GM21528 (cell line): ENCODE results near the gene EXOSC2.

Experiments used
- ATAC-seq: cut with Tn5 transposase; IDR thresholded peaks from one replicate; pipeline ENCODE4 v1.9.1; 2021; ENCODE audit warnings: mild to moderate bottlenecking, moderate library complexity; ENCODE audit not compliant: unreplicated experiment, low FRiP score

The EXOSC2 gene, protein sequence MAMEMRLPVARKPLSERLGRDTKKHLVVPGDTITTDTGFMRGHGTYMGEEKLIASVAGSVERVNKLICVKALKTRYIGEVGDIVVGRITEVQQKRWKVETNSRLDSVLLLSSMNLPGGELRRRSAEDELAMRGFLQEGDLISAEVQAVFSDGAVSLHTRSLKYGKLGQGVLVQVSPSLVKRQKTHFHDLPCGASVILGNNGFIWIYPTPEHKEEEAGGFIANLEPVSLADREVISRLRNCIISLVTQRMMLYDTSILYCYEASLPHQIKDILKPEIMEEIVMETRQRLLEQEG

DNA sequence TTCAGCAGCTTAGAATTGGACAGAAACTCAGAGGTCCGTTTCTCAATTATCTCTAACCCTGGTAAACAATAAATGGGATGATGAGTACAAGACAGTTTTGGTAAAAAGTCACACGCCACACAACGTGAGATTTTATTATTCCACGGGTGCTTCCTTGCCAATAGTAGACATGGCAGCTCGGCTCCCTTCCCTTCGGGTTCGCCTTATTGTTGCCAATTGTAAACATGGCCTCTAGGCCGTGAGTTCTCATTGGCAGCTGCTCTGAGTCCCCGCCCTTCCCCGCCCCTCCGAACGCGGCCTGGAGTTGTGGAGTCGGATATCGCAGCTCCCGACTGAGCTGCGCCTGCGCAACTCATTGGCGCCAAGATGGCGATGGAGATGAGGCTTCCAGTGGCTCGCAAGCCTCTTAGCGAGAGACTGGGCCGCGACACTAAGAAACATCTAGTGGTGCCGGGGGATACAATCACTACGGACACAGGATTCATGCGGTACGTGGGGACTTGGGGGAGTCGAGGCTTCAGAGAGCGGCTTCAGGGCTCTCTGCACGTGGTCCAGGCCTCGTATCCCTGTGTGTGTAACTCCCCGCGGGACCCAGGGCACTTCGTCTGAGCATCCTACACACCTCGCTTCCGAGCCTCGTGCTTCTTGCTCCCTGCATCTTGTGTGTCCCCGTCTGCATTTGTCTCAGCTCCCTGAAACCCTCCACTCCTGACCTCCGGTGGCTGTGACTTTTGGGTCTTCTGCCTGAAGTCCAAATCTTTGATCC lies at the start of gene EXOSC2:
Gene EXOSC2 (plus strand): TSS at position 355 of the 766 bp plus-strand sequence. CDS start 12 bp downstream, at position 367.
- peak; percentile 89 for ATAC-seq

DNA sequence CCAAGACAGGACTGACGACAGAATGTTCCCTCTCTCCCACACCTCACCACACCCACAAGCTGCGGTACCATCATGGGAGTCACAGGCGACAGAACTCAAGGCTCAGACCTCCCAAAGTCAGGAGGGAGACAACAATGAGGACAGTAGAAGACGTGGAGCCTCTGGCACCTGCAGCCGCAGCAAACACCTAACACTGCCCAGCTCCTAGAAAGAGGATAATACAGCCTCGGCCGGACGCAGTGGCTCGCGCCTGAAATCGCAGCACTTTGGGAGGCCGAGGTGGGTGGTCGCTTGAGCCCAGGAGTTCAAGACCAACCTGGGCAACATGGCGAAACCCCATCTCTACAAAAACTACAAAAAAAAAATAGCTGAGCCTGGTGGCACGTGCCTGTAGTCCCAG lies 42.4 kb upstream of the EXOSC2 start:
- no peak for ATAC-seq

DNA sequence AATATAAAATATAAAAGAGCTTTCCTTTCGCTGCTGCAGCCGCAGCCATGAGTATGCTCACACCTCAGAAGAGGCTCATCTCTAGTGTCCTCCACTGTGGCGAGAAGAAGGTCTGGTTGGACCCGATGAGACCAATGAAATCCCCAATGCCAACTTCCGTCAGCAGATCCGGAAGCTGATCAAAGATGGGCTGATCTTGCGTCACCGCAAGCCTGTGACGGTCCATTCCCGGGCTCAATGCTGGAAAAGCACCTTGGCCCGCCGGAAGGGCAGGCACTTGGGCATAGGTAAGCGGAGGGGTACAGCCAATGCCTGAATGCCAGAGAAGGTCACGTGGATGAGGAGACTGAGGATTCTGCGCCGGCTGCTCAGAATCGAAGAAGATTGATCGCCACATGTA lies 41.8 kb upstream of the EXOSC2 start:
- ATAC-seq: no peak

DNA sequence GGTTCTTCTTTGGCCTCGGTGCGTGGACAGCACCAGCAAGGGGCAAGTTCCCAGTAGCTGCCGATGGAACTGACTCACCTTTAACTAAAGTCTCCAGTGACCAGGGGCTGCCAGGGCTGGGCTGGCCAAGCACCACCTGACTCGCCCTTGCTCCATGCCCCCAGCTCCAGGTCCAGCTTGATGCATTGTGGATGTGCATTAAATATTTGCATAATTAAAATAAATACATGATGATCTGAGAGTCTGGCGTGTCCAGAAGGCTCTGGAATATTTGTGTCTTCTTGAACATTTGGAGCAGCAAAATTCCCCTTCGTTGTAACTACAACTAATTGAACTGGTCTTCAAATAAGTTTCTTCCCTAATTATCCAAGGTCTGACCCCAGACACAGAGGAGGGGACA lies 38.7 kb upstream of the EXOSC2 start:
- no peak for ATAC-seq

DNA sequence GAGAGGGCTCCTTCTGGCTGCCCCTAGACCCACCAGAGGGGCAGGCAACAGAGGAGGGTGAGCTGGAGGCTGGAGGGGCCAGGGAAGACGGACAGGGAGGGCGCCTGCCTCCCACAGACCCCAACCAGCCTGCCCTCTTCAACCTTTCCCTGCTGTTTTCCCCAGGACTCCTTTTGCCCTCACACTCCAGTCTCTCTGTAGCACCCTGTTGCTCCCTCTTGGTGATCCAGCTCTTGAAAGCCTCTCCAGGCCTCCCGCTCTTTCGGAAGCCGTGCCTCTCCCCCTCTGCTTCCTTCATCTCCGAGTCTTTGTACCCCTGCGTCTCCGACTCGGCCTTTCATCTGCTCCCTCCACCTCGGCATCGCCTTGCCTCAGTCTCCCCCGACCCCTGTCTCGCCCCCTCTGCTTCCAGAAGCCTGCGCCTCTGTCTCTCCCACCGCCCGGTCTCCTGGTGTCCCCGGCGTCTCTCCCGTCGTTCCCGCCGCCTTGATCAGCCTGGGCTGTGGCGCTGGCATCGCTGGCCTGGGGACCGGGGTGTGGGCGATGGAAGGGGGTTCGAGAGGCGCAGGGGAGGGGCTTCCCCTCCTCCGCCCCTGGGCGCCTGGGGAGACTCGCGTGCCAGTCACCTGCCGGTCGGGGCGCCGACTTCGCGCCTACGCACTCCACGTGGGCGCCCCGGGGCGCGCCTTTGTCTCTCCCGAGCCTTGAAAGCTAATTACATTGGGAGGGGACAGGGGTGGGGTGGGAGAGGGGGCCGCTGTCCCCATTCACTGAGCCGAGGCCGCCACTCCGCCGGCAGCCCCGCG lies 34.5 kb upstream of the EXOSC2 start:
- ATAC-seq: no peak

DNA sequence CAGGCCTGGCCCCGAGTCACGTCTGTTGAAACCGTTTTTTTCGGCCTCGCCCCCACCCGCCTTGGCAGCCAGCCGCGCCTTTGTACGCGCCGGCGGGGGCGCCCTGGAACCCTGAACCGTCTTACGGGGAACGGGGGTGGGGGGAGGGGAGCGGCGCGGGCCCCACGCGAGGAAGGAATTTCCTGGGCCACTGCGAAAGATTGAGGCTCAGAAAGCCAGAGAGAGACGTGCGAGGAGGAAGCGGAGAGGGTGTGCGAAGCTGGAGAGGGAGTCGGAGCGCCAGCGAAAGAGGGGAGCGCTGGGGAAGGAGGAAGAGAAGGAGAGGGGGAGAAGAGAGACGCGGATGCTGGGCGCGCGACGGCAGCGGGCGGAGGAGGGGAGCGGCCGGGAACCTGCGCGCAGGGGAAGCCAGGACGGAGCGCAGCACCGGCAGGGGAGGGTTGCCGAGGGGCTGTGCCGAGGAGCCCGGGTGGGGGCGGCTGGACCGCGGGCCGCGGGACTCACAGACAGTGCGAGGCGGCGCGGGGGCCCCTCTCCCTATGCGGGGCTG lies 33.8 kb upstream of the EXOSC2 start:
- ATAC-seq: no peak

DNA sequence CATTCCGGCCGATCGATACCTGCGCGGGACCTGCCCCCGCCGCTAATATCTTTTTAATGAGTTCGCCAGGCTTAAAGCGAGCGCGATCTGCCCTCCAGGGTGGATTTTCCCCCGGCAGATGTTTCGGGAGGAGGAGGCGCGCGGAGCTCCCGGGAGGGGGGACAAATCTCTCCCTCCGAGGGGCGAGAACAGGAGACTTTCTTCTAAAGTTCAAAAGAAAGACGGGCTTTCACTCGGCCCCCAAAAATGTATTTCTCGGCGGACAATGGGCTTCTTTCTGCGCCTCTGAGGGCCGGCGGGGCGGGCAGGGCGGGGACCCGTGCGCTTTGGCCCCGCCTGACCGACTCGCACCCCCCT lies 33.3 kb upstream of the EXOSC2 start:
- ATAC-seq: no peak

DNA sequence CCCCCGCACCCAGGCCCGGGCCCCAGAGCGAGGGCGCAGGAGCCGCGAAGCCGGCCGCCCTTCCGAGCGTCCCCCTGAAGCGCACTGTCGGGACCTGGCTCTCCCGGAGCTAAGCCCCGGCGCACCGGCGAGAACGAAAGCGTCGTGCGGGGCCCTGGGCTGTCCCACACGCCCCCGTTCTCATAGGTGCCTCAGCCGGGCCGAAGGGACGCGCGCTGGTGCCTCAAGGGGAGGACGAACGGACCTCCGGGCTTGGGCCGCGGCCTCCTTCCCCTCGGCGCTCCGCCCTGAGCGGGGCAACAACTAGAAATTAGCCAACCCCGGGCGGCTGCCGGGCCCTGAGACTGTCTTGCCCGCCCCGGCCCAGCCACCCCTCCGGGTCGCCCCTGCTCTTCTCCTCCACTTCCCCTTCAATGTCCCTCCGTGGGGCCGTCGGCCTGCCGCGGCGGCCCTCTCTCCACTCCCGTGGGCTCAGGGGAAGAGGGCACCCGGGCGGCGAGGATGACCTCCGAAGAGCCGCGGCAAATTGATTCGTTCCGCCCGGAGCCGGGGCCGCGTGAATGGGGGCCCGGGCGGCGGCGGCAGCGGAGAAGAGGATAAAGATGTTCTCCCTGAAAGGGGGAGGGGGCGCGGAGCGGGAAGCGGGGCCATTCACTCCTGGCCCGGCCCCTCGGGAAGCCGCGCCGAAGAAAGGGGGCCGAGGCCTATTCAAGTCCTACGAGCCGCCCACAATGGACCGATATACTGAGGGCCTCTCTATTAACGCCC lies 32.7 kb upstream of the EXOSC2 start:
- no peak for ATAC-seq

DNA sequence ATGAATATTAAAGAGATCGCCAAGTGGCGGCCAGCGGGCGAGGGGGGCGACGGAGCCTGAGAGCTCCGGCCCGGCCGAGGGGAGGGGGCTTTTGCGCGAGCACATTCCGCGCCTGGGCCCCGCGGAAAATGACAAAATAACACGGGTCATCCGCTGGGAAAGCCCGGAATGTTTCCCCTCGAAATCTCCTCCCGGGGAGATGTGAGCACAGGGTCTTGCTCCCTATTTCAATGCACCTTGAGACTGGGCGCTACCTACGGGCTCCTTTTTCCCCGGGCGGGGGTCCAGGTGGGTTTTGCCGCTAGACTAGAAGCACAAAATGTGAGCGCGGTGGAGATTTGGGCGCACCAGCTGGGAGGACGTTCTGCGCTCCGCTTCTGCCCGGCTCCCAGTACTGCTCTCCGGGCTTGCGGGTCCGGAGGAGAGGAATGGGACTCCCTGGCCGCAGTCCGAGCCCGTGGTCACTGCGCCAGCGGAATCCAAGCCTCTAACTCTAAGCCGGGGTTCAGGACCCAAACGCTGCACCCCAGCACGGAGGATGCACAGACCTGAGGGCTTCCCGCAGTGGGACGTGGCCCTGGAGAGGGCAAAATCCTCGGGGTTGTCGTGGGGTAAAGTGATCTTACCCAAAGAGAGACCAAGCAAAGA lies 32.0 kb upstream of the EXOSC2 start:
- no peak for ATAC-seq

DNA sequence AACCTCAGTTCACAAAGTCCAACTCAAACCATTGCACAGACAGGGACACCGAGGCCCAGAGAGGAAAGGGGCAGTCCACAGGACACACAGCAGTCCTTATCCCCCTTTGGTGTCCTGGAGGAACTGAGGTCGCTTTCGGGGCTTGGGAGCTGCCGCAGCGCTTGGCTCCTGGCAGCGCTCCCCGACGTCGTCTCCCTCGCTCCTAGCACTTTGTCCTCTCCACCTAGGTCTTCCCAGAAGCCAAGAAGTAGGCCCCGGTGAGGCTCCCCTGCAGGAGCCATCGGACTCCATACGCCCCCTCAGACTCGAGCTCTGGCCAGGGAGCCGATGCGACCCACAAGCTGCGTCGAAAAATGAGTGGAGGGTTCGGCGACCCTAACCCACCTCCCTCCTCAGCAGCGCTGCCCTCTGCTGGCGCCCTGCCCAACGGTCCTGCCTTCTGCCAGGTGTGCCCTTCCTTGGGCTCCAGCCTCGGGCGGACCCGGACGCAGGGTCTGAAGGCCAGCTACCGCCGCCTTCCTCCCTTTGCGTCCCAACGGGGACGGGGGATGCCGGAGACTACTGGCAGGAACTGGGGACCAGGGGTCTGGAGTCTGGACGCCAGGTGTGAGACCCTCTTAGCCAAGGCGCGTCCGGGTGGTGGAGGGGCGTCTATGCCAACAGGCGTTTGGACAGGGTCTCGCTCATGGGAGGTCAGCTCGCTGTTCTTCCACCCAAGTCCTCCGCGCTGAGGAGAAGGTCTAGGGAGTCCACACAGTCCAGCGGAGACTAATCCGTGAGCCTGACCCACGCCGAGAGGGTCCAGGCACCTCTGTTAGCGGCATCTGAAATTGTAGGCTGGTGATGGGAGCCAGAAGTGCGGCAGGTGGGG lies 31.2 kb upstream of the EXOSC2 start:
- no peak for ATAC-seq

DNA sequence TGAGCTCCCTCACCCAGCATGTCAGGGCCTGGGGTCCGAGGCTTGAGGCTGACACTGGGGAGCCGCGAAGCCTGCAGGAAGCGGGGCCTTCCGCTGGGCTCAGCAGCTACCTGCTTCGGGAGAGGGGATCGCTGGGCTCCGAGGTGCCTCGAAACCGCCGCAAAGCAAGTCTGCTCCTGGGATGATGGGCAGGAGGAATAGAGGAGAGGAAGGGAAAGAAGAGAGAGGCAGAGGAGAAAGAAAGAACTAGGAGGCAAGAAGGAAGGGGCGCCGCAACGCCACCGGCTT lies 30.7 kb upstream of the EXOSC2 start:
- ATAC-seq: no peak

DNA sequence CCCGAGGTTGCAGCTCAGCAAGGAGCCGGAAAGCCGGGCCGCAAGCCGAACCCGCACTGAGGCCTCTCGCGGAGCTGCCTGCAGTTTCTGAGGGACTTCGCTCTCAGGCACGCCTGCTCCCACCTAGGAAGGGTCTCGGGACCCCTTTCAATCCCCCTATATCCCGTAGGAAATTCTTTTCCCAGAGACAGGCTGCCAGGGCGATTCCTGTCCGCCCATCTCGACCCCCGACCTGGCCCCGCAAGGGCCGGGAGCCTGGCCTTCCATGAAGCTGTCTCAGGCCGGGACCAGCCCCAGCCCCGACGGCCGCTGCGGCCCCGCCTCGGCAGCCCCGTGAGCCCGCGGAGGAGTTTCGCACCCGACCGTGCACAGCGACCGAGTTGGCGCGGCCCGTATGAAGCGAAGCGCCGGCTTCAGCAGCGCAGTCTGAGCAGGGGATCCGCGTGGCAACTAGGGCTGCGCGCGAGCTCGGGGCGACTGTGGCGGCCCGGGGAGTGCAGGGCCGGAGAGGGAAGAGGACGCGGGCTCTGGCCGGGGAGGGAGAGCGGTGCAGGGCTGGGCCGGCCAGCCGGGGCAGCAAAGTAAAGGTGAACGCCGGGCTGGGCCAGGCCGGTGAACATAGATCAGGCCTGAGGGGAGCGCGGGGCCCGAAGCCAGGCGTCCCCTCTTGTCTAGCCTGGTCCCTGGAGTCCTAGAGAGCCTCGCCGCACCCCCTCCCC lies 30.2 kb upstream of the EXOSC2 start:
- no peak for ATAC-seq

DNA sequence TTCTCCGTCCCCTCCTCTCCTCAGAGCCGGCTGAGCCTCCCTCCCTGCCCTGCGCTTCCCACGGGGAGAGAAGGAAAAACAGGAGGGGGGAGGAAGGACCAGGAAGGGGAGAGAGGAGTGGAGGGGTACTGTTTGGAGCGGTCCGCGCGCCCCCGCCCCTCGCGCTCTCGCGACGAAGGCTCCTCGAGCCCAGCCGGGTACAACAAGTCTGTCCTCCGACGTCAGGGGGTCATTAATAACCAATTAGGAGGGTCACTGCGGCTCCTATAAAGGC lies 29.7 kb upstream of the EXOSC2 start:
- no peak for ATAC-seq

DNA sequence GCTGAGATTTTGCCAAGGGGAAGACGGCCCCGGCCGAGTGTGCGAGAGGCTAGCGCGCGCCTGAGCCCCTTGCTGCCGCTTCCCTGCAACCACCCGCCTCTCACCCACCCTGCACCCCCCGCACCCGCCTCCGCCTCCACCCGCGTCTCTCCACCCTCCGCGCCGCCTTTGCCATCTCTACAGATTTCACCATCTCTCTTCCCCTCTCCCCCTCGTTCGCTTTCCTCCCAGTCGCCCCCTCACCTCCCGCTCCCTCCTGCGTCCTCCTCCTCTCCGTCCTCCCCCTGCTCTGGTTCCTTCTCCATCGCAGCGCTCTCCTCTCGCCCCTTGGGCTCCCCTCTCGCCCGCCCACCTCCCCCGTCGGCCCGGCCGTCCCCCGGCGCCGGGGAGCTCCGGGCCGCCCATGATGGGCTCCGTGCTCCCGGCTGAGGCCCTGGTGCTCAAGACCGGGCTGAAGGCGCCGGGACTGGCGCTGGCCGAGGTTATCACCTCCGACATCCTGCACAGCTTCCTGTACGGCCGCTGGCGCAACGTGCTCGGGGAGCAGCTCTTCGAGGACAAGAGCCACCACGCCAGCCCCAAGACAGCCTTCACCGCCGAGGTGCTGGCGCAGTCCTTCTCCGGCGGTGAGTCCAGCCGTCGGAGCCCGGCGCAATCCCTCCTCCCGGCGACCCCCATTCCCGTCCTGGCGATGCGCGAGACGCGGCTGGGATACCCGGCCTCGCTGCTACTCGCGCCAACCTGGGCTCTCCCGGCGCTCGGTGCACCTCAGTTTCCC lies 29.1 kb upstream of the EXOSC2 start, which contains the start of gene PRDM12:
Gene PRDM12 (plus strand): TSS at position 344 of the 778 bp plus-strand sequence. CDS start 60 bp downstream, at position 404.
- no peak for ATAC-seq

DNA sequence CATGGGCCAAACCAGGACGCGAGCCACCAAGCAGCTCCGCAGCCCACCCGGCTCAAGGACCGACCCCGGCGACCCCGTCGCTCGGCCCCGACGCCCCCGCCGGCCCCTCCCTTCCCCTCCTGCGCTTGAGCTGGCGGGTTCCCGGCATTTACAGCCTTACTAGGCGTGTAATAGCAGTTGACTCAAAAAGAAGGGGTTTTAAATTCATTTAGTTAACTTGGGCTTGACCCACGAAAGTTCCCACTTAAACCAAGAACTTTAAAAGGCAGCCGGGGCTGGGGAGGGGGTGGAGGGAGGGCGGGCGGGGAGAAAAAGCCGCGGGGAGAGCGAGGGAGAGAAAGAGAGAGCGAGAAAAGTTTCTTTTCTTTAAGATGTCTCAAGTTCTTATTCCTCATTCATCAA lies 28.6 kb upstream of the EXOSC2 start:
- ATAC-seq: no peak

DNA sequence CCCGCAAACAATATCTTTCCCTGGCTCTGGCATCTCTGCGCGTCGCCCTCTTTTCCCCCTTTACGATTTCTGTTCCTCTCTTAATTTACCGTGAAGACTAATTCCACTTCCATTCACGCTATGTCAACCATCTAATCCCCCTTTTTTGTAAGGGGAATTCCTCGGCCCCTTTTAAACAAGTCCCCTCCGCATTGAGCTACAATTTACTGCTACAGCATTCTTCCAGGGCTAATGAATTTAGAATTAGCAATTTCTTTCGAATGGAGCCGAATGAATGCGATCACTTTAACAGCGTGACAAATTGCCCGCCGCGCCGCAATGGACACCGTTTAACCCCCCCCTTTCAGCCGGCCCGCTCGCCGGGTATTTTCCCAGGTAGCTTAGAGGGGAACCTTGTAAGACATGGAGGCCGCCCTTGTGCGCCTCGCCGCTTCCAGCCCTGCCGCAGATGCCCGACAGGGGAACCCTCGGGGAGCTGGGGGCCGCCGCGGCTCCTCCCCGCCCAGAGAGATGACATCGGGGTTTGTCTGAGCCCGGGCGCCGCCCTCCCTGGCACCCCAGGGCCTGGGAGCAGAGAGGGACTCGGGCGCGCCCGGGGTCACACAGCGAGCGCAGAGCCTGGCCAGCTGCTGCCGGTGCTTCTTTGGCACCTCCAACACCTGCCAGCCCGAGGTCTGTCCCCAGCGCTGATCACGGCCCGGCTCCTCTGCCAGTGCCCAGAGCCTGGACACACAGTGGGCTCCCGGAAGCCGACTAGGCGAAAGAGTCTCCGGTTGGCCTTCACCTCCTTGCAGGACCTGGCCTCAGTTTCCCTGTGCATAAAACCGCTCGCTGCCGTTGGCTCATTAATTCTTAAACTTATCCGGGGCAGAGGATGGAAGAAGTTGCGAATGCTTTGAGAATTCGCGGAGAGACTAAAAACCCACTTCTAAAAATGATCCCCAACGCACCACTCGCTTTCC lies 27.9 kb upstream of the EXOSC2 start:
- ATAC-seq: no peak
